GM23338 (cell line): Measurements from ENCODE around the gene JARID2. TPM values are rescaled to one million over a fixed set of nuclear protein-coding genes. Genes with fewer than 3 reads are reported as not detected.

Experiments used
- ATAC-seq: fragments of 200-7000 bp; cut with Tn5 transposase; 3 replicates; pipeline ENCODE4 v1.9.1; 2020
- DNase-seq: peaks from one replicate; pipeline ENCODE4 v3.0.0-alpha.2; 2015; ENCODE audit warnings: low spot score
- H2AFZ ChIP-seq: fragments of 200-600 bp; sonication (generic); 2 replicates; pipeline ENCODE4 v1.8.0; 2016; ENCODE audit warnings: antibody characterized with exemption, mild to moderate bottlenecking, moderate library complexity
- H3F3A ChIP-seq: fragments of 200-600 bp; sonication (generic); replicated peaks from 2 replicates; pipeline ENCODE4 v1.8.0; 2017; ENCODE audit warnings: antibody characterized with exemption, mixed run types, low read depth
- H3K27ac ChIP-seq: fragments of 200-600 bp; sonication (generic); 2 replicates; pipeline ENCODE4 v1.6.1; 2016; ENCODE audit warnings: low read depth
- H3K27me3 ChIP-seq: fragments of 200-600 bp; sonication (generic); 2 replicates; pipeline ENCODE4 v1.8.0; 2016; ENCODE audit warnings: mild to moderate bottlenecking, mixed run types, moderate library complexity; ENCODE audit not compliant: insufficient read depth
- H3K36me3 ChIP-seq: fragments of 200-600 bp; sonication (generic); 2 replicates; pipeline ENCODE4 v1.8.0; 2016; ENCODE audit warnings: mild to moderate bottlenecking; ENCODE audit not compliant: insufficient read depth
- H3K4me1 ChIP-seq: fragments of 200-600 bp; sonication (generic); 2 replicates; pipeline ENCODE4 v1.8.0; 2016; ENCODE audit warnings: mild to moderate bottlenecking, moderate library complexity; ENCODE audit not compliant: insufficient read depth
- H3K4me2 ChIP-seq: fragments of 200-600 bp; sonication (generic); 2 replicates; pipeline ENCODE4 v1.7.1; 2017; ENCODE audit warnings: mixed run types
- H3K4me3 ChIP-seq: fragments of 200-600 bp; sonication (generic); 2 replicates; pipeline ENCODE4 v1.6.1; 2016; ENCODE audit warnings: mixed run types
- H3K79me2 ChIP-seq: fragments of 200-600 bp; sonication (generic); replicated peaks from 2 replicates; pipeline ENCODE4 v1.8.0; 2017; ENCODE audit warnings: mild to moderate bottlenecking; ENCODE audit not compliant: insufficient read depth
- H3K9me2 ChIP-seq: fragments of 200-600 bp; sonication (generic); 2 replicates; pipeline ENCODE4 v1.8.0; 2017; ENCODE audit not compliant: insufficient read depth
- H4K20me1 ChIP-seq: fragments of 200-600 bp; sonication (generic); replicated peaks from 2 replicates; pipeline ENCODE4 v1.8.0; 2017; ENCODE audit warnings: mild to moderate bottlenecking; ENCODE audit not compliant: insufficient read depth
- H3K27ac Mint-ChIP-seq: 2 replicates; pipeline ENCODE4 v1.8.0; 2020; ENCODE audit warnings: inconsistent platforms, mild to moderate bottlenecking, moderate library complexity, mixed read lengths
- H3K27me3 Mint-ChIP-seq: 3 replicates; pipeline ENCODE4 v1.8.0; 2022; ENCODE audit warnings: low read depth, mild to moderate bottlenecking, moderate library complexity, mixed read lengths, inconsistent platforms; ENCODE audit not compliant: insufficient read depth, poor library complexity
- H3K36me3 Mint-ChIP-seq: 3 replicates; pipeline ENCODE4 v1.8.0; 2021; ENCODE audit warnings: low read depth, mild to moderate bottlenecking, inconsistent platforms, moderate library complexity, mixed read lengths
- H3K4me1 Mint-ChIP-seq: 3 replicates; pipeline ENCODE4 v1.8.0; 2020; ENCODE audit warnings: mild to moderate bottlenecking, inconsistent platforms, mixed read lengths
- H3K4me3 Mint-ChIP-seq: 3 replicates; pipeline ENCODE4 v1.8.0; 2021; ENCODE audit warnings: moderate library complexity, mild to moderate bottlenecking, inconsistent platforms, mixed read lengths
- H3K9me3 Mint-ChIP-seq: 3 replicates; pipeline ENCODE4 v1.8.0; 2020; ENCODE audit warnings: moderate library complexity, mild to moderate bottlenecking, inconsistent platforms, mixed read lengths
- CREB1 ChIP-seq: fragments of 250-450 bp; sonication (Bioruptor Pico); IDR thresholded peaks from 2 replicates; pipeline ENCODE4 v1.5.0; 2020; ENCODE audit warnings: low read depth, mild to moderate bottlenecking, moderate library complexity
- CTCF ChIP-seq, 2 experiments: fragments of 200-600 bp in 1 of 2; sonication (generic) in 1 of 2; conservative IDR thresholded peaks; 2 replicates each; pipeline versions ENCODE4 v1.5.1 to v1.6.1; 2016 to 2017; ENCODE audit warnings: antibody characterized with exemption in 2 of 2, low read depth in 2 of 2, mild to moderate bottlenecking in 2 of 2, moderate library complexity in 1 of 2
- EZH2 ChIP-seq: fragments of 200-600 bp; sonication (generic); IDR thresholded peaks from one replicate; pipeline ENCODE4 v1.8.0; 2017; ENCODE audit warnings: antibody characterized with exemption, mild to moderate bottlenecking, low read depth; ENCODE audit not compliant: unreplicated experiment
- EZH2phosphoT487 ChIP-seq: fragments of 200-600 bp; sonication (generic); IDR thresholded peaks from one replicate; pipeline ENCODE4 v1.8.1; 2018; ENCODE audit warnings: antibody characterized with exemption; ENCODE audit not compliant: unreplicated experiment
- JUNB ChIP-seq: IDR thresholded peaks from one replicate; pipeline ENCODE4 v1.6.1; 2016; ENCODE audit warnings: antibody characterized with exemption; ENCODE audit not compliant: unreplicated experiment
- NANOG ChIP-seq: IDR thresholded peaks from 2 replicates; pipeline ENCODE4 v1.6.1; 2016; ENCODE audit warnings: antibody characterized with exemption, borderline replicate concordance
- POLR2AphosphoS5 ChIP-seq: IDR thresholded peaks from 2 replicates; pipeline ENCODE4 v1.6.1; 2016; ENCODE audit warnings: antibody characterized with exemption, low read depth
- REST ChIP-seq: IDR thresholded peaks from one replicate; pipeline ENCODE4 v1.6.1; 2018; ENCODE audit warnings: antibody characterized with exemption; ENCODE audit not compliant: unreplicated experiment
- STAT1 ChIP-seq: IDR thresholded peaks from one replicate; pipeline ENCODE4 v1.6.1; 2016; ENCODE audit warnings: antibody characterized with exemption; ENCODE audit not compliant: unreplicated experiment
- ZNF114 ChIP-seq: fragments of 250-450 bp; sonication (Bioruptor Pico); IDR thresholded peaks from 2 replicates; pipeline ENCODE4 v1.5.0; 2020; ENCODE audit warnings: mild to moderate bottlenecking, moderate library complexity
- ZNF331 ChIP-seq: fragments of 250-450 bp; sonication (Bioruptor Pico); IDR thresholded peaks from 2 replicates; pipeline ENCODE4 v1.5.0; 2020; ENCODE audit warnings: low read depth, mild to moderate bottlenecking, moderate library complexity
- ZNF462 ChIP-seq: fragments of 250-450 bp; sonication (Bioruptor Pico); IDR thresholded peaks from 2 replicates; pipeline ENCODE4 v1.5.0; 2020; ENCODE audit warnings: mild to moderate bottlenecking, moderate library complexity
- polyA plus RNA-seq: library from polyadenylated mRNA; unstranded; fragments of >200 nt; fragmentation: Nextera tagmentation; extraction: Ambion mirVana; gene quantifications from 2 replicates; pipeline ENCODE4 v1.2.1, GENCODE V29; 2016
- total RNA-seq: library from RNA; depleted of rRNA; stranded (reverse); fragments of >200 nt; shearing (Covaris generic); gene quantifications from 2 replicates; pipeline ENCODE4 v1.2.3, GENCODE V29; 2014
- TF ChIP-seq, protein P1 (sequence below): IDR thresholded peaks from 2 replicates; pipeline ENCODE4 v1.6.1; 2016; ENCODE audit warnings: antibody characterized with exemption

The JARID2 gene
- total and polyA plus RNA-seq, 2 experiments from 2014 or later = 92.8 to 196 TPM

DNA sequence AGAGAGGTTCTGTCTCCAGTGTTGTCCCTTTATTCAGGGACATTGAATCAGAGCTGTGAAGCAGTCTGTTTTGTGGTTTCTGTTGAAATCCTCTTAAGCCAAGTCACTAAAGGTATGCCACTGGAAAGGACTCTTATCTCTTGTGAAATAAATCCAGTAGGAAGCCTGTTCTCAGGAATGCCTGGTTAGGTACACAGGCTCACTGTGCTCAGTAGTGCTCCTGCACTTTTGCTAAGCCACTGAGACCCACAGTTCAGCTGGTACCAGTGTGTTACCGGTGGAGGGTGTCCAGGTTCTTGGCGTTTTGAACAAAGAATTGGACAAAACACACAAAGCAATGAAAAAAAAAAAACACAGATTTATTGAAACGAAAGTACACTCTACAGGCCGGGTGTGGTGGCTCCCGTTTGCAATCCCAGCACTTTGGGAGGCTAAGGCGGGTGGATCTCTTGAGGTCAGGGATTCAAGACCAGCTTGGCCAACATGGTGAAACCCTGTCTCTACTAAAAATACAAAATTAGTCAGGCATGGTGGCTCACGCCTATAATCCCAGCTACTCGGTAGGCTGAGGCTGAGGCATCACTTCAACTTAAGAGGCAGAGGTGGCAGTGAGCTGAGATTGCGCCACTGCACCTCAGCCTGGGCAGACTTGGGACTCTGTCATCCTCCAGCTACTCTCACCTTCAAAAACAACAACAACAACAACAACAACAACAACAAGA lies 186.1 kb downstream of the JARID2 start:
- peaks cover 100% of the 10 kb centered on the region for H3K4me1 ChIP-seq
- no peak overlapping the region for H2AFZ ChIP-seq
- no peaks in the 10 kb centered on the region for H3F3A ChIP-seq
- peak overlapping the region; percentile 29; the same call in 1 of the 2 replicates for H3K27ac Mint-ChIP-seq
- peaks cover 18% of the 10 kb centered on the region for H3K27me3 Mint-ChIP-seq
- ATAC-seq (peak; percentile 18), DNase-seq (no peak)
- no peaks in the 10 kb centered on the region for H3K36me3 ChIP-seq
- H4K20me1 ChIP-seq = peaks cover 99% of the 10 kb centered on the region
- H3K36me3 Mint-ChIP-seq = peaks cover 6% of the 10 kb centered on the region; the same call in 2 of the 3 replicates
- H3K4me3 ChIP-seq = peak overlapping the region; percentile 24; the same call in 1 of the 2 replicates
- H3K27ac ChIP-seq = peak overlapping the region; percentile 52
- peak overlapping the region; percentile 63 for H3K4me2 ChIP-seq
- TF ChIP-seq EZH2phosphoT487 = no peak
- TF ChIP-seq ZNF331 (CRISPR knock-in tag) = no peak
- TF ChIP-seq NANOG = no peak
- TF ChIP-seq, protein P1, sequence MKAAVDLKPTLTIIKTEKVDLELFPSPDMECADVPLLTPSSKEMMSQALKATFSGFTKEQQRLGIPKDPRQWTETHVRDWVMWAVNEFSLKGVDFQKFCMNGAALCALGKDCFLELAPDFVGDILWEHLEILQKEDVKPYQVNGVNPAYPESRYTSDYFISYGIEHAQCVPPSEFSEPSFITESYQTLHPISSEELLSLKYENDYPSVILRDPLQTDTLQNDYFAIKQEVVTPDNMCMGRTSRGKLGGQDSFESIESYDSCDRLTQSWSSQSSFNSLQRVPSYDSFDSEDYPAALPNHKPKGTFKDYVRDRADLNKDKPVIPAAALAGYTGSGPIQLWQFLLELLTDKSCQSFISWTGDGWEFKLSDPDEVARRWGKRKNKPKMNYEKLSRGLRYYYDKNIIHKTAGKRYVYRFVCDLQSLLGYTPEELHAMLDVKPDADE = no peak
- no peak for TF ChIP-seq CREB1 (CRISPR knock-in tag)
- no peak for TF ChIP-seq ZNF114 (CRISPR knock-in tag)
- no peak for TF ChIP-seq REST
- TF ChIP-seq CTCF (conservative IDR thresholded peaks at IDR 0.05; ENCODE audit: low read depth in 2 of 2) = no peak
- TF ChIP-seq STAT1 = no peak
- TF ChIP-seq EZH2 = no peak
- TF ChIP-seq JUNB = no peak
- TF ChIP-seq POLR2AphosphoS5 = no peak; the same call in 1 of the 2 replicates
- TF ChIP-seq ZNF462 (CRISPR knock-in tag) = no peak
- H3K27me3 ChIP-seq = no peaks in the 10 kb centered on the region
- H3K9me3 Mint-ChIP-seq = no peaks in the 10 kb centered on the region
- peak overlapping the region; percentile 26 for H3K4me3 Mint-ChIP-seq
- H3K4me1 Mint-ChIP-seq = peaks cover 96% of the 10 kb centered on the region
- no peaks in the 10 kb centered on the region for H3K9me2 ChIP-seq
- peaks cover 100% of the 10 kb centered on the region for H3K79me2 ChIP-seq
